Upper lobe of left lung (tissue), 4 donors: ENCODE results near the gene APCDD1.

Source experiments
- POLR2A ChIP-seq, 4 donors: fragments of 450-650 bp; IDR thresholded peaks; one replicate each; pipeline ENCODE4 v1.5.1; 2016 to 2017; ENCODE audit warnings: antibody characterized with exemption in 4 of 4, mild to moderate bottlenecking in 2 of 4
- POLR2AphosphoS5 ChIP-seq, 2 donors: sonication (generic); formaldehyde crosslinking; IDR thresholded peaks; one replicate each; pipeline ENCODE4 v1.5.1; 2017; ENCODE audit warnings: antibody characterized with exemption in 2 of 2

GRCh38 chr18:10508591-10508990, 54.2 kb downstream of the APCDD1 start:
- no peak for TF ChIP-seq POLR2AphosphoS5 (IDR thresholded peaks at IDR 0.05)
- no peak for TF ChIP-seq POLR2A (IDR thresholded peaks at IDR 0.05)
